Lower leg skin (tissue), 4 donors: ENCODE data around the gene DDX19B. TPM values are rescaled to one million over a fixed set of nuclear protein-coding genes. Genes with fewer than 3 reads are reported as not detected.
A peak's percentile ranks its signal among the peaks of the same experiment; 100 is the strongest.
"Not testable (repeated sequence)": the region's sequence is repeated elsewhere in the genome, so short reads cannot be mapped to it uniquely, and the experiment has no call there.

Source experiments
- DNase-seq, 2 donors: peaks; one replicate each; pipeline ENCODE4 v3.0.0-alpha.2; 2019; ENCODE audit warnings: low spot score in 2 of 2
- H3K4me3 ChIP-seq: fragments of 200-600 bp; sonication (generic); 2 replicates; pipeline ENCODE4 v1.5.1; 2017; ENCODE audit warnings: mild to moderate bottlenecking, low read depth; ENCODE audit not compliant: poor library complexity, severe bottlenecking
- POLR2A ChIP-seq, 2 donors: fragments of 450-650 bp; IDR thresholded peaks; one replicate each; pipeline ENCODE4 v1.6.1; 2016 to 2017; ENCODE audit warnings: antibody characterized with exemption in 2 of 2, mild to moderate bottlenecking in 1 of 2, moderate library complexity in 1 of 2
- WGBS, 2 donors: methylation state at CpG; one replicate each; pipeline ENCODE4 v1.1.5; 2018; 5-methylcytosine and 5-hydroxymethylcytosine counted together
- intact Hi-C: fragments of 100-400 bp; cut with DNase I; formaldehyde crosslinking; loops from one replicate; pipeline ENCODE4 v1.15.0; 2023; ENCODE audit warnings: low total_unique reads
- total RNA-seq, 4 donors: library from RNA; depleted of rRNA; stranded (reverse); fragments of >200 nt; gene quantifications; one replicate each; pipeline ENCODE4 v1.1.0, GENCODE V29; 2016
- TF ChIP-seq, protein P1 (sequence below), 3 donors: fragments of 450-650 bp; IDR thresholded peaks; one replicate each; pipeline ENCODE4 v1.5.1; 2016; ENCODE audit warnings: antibody characterized with exemption in 3 of 3, mild to moderate bottlenecking in 3 of 3, moderate library complexity in 2 of 3

Gene DDX19B
- total RNA-seq, 4 donors from 2014 or later = 36.9 to 53.3 (median 48.2) TPM

DNA sequence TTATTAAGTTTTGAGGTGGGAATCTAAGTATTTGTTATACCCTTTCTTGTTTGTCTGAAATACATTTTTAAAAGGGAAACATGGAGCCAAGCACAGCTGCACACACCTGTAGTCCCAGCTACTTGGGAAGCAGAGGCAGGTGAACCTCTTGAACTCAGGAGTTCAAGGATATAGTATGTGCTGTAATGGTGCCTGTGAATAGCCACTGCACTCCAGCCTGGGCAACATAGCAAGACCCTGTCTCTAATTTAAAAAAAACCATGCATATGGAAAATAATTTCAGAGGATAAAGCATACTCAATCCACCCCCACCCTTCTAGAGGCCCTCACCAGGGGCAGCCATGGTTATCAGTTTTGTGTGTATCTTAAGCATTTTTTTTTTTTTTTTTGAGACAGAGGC is 3.4 kb upstream of the DDX19B start:
- TF ChIP-seq, protein P1, sequence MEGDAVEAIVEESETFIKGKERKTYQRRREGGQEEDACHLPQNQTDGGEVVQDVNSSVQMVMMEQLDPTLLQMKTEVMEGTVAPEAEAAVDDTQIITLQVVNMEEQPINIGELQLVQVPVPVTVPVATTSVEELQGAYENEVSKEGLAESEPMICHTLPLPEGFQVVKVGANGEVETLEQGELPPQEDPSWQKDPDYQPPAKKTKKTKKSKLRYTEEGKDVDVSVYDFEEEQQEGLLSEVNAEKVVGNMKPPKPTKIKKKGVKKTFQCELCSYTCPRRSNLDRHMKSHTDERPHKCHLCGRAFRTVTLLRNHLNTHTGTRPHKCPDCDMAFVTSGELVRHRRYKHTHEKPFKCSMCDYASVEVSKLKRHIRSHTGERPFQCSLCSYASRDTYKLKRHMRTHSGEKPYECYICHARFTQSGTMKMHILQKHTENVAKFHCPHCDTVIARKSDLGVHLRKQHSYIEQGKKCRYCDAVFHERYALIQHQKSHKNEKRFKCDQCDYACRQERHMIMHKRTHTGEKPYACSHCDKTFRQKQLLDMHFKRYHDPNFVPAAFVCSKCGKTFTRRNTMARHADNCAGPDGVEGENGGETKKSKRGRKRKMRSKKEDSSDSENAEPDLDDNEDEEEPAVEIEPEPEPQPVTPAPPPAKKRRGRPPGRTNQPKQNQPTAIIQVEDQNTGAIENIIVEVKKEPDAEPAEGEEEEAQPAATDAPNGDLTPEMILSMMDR (IDR thresholded peaks at IDR 0.05) = no peak
- TF ChIP-seq POLR2A (IDR thresholded peaks at IDR 0.05) = no peak
- intact Hi-C loops = no loop called here
- DNase-seq = no peak
- H3K4me3 ChIP-seq = no peak overlapping the region

DNA sequence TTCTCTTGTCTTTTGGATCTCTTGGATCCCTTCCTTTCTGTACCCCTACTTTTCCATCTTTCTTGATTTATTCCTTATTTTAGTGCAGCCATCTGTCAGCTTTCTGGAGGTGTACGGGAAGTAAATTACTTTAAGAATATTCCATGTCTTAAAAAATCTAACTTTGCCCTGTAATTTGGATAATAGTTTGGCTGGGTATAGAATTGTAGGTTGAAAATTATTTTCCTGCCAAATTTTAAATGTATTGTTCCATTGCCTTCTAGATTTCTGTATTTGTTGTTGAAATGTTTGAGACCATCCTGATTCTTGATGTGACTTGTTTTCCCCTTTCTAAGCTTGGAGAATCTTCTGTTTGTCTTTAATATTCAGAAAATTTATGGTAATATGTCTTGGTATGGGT is 2.1 kb downstream of the DDX19B start:
- TF ChIP-seq POLR2A (IDR thresholded peaks at IDR 0.05) = no peak
- TF ChIP-seq, protein P1 (IDR thresholded peaks at IDR 0.05) = no peak
- WGBS, 2 donors = 94 to 95% methylated on average over 1 of the region's 1 CpG
- intact Hi-C loops = no loop called here
- no peak for DNase-seq
- no peak overlapping the region for H3K4me3 ChIP-seq

DNA sequence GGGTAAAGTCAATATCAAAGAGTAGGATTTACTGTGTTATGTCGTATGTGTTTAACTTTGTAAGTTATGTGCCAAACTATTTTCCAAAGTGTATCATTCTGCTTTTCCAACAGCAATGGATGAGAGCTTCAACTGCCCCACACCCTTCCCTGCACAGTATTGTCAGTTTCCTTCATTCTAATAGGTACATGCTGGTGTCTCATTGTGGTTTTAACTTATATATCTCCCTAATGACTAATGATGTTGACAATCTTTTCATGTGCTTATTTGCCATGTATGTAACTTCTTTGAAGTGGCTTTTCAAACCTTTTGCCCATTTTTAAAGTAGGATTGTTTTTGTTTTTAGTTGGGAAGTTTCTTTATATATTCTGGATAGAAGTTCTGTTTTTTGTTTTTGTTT is 3.8 kb downstream of the DDX19B start:
- 69 to 85% methylated on average over 1 of the region's 1 CpG for WGBS, 2 donors
- no peak overlapping the region for H3K4me3 ChIP-seq
- TF ChIP-seq, protein P1 (IDR thresholded peaks at IDR 0.05) = no peak
- TF ChIP-seq POLR2A (IDR thresholded peaks at IDR 0.05) = no peak
- DNase-seq = no peak
- intact Hi-C loops = no loop called here

DNA sequence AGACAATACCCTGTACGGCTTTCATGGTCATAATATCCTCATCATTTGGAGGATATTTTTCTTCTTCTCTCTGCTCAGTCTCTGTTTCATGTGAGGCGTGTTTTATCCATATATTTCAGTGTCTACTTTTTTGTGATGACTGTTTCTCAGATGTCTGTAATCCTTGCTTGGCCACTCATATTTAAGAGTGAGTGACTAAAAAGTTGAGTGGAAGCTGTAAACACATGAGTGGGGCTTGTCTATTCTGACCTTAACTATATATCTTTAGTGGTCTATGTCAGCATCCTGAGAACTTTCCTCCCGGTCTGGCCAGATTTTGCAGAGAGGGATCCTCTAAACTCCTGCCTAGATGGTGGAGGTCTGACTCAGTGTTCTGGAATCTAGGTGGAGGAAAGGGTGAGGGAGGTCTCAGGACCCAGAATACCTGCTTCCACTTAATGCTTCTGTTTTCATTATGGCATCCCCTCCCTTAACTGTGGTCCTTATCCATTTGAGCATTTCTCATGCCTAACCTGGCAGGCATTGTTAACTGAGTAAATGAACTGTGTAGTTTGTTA is 6.0 kb downstream of the DDX19B start:
- DNase-seq = peak in 1 of 2 donors; percentile 20
- TF ChIP-seq POLR2A (IDR thresholded peaks at IDR 0.05) = no peak
- TF ChIP-seq, protein P1 (IDR thresholded peaks at IDR 0.05) = no peak
- intact Hi-C loops = no loop called here
- no peak overlapping the region for H3K4me3 ChIP-seq
- 73 to 76% methylated on average over 3 of the region's 3 CpGs for WGBS, 2 donors

DNA sequence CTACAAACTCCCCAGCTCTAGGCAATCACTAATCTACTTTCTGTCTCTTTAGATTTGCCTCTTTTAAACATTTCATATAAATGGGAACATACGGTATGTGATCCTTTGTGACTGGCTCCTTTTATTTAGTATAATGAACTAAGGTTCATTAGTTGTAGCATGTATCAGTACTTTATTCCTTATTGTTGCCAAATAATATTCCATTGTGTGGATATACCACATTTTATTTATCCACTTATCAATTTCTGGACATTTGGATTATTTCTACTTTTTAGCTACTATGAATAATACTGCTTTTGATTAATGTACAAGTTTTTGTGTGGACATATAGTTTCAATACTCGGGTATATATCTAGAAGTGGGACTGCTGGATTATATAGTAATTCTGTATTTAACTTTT is 7.9 kb downstream of the DDX19B start:
- intact Hi-C loops = no loop called here
- 93 to 96% methylated on average over 2 of the region's 2 CpGs for WGBS, 2 donors
- TF ChIP-seq POLR2A (IDR thresholded peaks at IDR 0.05) = no peak
- TF ChIP-seq, protein P1 (IDR thresholded peaks at IDR 0.05) = no peak
- DNase-seq = no peak
- no peak overlapping the region for H3K4me3 ChIP-seq

DNA sequence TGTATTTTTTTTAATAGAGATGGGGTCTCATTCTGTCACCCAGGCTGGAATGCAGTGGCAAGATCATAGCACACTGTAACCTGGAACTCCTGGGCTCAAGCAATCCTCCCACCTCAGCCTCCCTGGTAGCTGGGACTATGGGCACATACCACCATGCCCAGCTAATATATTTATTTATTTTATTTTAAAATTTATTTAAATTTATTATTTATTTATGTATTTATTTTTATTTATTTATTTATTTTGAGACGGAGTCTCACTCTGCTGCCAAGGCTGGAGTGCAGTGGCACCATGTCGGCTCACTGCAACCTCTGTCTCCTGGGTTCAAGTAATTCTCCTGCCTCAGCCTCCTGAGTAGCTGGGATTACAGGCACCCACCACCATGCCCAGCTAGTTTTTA is 8.7 kb downstream of the DDX19B start:
- DNase-seq, H3K4me3 ChIP-seq, intact Hi-C loops: not testable (repeated sequence)
- WGBS, 2 donors = 91 to 98% methylated on average over 2 of the region's 2 CpGs
